Measurements from ENCODE around the gene NTSR2. TPM values are rescaled to one million over a fixed set of nuclear protein-coding genes. Genes with fewer than 3 reads are reported as not detected.

Gene NTSR2, protein sequence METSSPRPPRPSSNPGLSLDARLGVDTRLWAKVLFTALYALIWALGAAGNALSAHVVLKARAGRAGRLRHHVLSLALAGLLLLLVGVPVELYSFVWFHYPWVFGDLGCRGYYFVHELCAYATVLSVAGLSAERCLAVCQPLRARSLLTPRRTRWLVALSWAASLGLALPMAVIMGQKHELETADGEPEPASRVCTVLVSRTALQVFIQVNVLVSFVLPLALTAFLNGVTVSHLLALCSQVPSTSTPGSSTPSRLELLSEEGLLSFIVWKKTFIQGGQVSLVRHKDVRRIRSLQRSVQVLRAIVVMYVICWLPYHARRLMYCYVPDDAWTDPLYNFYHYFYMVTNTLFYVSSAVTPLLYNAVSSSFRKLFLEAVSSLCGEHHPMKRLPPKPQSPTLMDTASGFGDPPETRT
- total RNA-seq (not detected), polyA plus RNA-seq (not detected), total RNA-seq (not detected)

DNA sequence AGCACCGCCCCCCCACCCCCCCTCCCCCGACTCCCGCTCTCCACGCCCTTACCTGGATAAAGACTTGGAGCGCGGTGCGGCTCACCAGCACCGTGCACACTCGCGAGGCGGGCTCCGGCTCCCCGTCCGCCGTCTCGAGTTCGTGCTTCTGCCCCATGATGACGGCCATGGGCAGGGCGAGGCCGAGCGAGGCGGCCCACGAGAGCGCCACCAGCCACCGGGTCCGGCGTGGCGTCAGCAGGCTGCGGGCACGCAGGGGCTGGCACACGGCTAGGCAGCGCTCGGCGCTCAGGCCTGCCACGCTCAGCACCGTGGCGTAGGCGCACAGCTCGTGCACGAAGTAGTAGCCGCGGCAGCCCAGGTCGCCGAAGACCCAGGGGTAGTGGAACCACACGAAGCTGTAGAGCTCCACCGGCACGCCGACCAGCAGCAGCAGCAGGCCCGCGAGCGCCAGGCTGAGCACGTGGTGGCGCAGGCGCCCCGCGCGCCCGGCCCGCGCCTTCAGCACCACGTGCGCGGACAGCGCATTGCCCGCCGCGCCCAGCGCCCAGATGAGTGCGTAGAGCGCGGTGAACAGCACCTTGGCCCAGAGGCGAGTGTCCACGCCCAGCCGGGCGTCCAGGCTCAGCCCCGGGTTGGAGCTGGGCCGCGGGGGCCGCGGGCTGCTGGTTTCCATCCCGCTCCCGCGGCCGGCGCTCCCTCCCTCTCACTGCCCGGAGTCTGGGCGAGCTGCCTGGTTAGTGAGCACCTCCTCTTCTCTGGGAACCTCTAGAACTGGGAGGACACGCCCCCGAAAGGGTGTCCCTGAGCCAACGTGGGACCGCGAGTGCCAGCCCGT is at the start of gene NTSR2:
Gene NTSR2, minus strand, starts transcription at position 742 of the 838 bp plus-strand sequence. Its CDS starts 66 bp downstream, at position 676.
- ChIA-PET CTCF (no interaction called here), POLR2A (no interaction called here)
- Histone ChIP-seq H3K36me3 (ENCODE audit: control insufficient read depth in 2 of 3, insufficient read depth in 3 of 3, low read length in 3 of 3) (no peaks in the 10 kb centered on the region), H3K27ac (ENCODE audit: low read depth, low read length) (no peak within 1 kb of the TSS), H3K4me1 (ENCODE audit: control insufficient read depth in 2 of 2, insufficient read depth in 2 of 2, low read length in 2 of 2) (no peaks in the 10 kb centered on the region), H3K9me3 (ENCODE audit: control insufficient read depth in 2 of 3, low read length in 3 of 3) (no peaks in the 10 kb centered on the region), H3K4me3 (ENCODE audit: low read length) (no peak within 1 kb of the TSS), H3K27me3 (ENCODE audit: control insufficient read depth in 2 of 2, insufficient read depth in 2 of 2, low read length in 2 of 2) (no peaks in the 10 kb centered on the region)
- Mint-ChIP-seq H3K4me3 (no peak within 1 kb of the TSS), H3K27me3 (peaks cover 26 to 59% (median 44%) of the 10 kb centered on the region in 5 donors), H3K36me3 (peaks cover 0 to 4% (median 0%) of the 10 kb centered on the region in 5 donors), H3K27ac (no peak within 1 kb of the TSS), H3K9me3 (peaks cover 0 to 6% (median 1%) of the 10 kb centered on the region in 11 donors), H3K4me1 (peaks cover 0 to 10% (median 6%) of the 10 kb centered on the region in 7 donors)
- DNase-seq: peak in 5 of 9 donors; percentile 8 to 56 (median 23)
- intact Hi-C loops (cut with micrococcal nuclease): no loop called here
- ATAC-seq: peak; percentile 82

DNA sequence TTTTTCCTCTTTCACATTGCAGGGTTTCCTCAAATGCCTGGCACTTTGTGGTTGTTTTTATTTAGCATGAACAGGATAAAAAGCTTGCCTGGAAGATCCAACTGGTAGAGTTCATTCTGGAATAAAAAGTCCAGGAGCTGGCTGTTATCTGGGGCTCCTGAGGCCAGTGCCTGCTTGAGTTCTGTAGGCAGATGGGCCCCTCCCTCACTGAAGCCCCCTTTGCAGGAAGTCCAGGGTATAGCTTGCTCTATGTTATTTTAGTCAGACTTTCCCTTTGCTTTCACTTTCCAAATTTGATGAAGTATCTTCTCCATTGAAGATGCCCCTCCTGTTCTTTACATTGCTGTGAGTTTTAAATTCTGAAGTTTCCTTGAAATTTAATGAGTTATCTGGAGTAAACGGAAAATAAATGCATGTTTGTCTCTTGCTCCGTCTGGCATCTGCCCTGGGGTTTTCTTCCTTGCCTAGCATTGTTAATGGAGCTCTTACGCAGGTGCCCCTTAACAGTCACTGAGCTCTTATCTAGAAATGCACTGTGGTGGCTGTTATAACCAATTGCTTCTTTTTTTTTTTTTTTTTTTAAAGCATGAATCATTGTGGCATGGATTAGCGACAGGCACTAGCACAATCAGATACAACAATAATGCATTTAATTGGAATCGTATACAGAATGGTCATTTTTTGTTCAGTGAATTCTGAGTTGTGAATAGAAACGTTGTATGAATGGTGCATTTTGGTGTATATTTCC is 49.4 kb upstream of the NTSR2 start:
- no peaks in the 10 kb centered on the region for H3K36me3 Mint-ChIP-seq
- Histone ChIP-seq H3K4me1 (ENCODE audit: control insufficient read depth in 2 of 2, insufficient read depth in 2 of 2, low read length in 2 of 2) (no peaks in the 10 kb centered on the region), H3K36me3 (ENCODE audit: control insufficient read depth in 2 of 3, insufficient read depth in 3 of 3, low read length in 3 of 3) (no peaks in the 10 kb centered on the region), H3K27ac (ENCODE audit: low read depth, low read length) (no peak overlapping the region), H3K4me3 (ENCODE audit: low read length) (no peak overlapping the region), H3K9me3 (ENCODE audit: control insufficient read depth in 2 of 3, low read length in 3 of 3) (no peaks in the 10 kb centered on the region), H3K27me3 (ENCODE audit: control insufficient read depth in 2 of 2, insufficient read depth in 2 of 2, low read length in 2 of 2) (no peaks in the 10 kb centered on the region)
- no peaks in the 10 kb centered on the region for H3K9me3 Mint-ChIP-seq
- ChIA-PET POLR2A (no interaction called here), CTCF (interaction anchor here (0.7 kb wide), 1 partner anchor 60 kb away, joined by 3 read pairs; no protein-coding TSS in a partner anchor)
- no peak overlapping the region for H3K27ac Mint-ChIP-seq
- peak overlapping the region in 9 of 10 donors; percentile 12 to 83 (median 53) for H3K4me3 Mint-ChIP-seq
- H3K27me3 Mint-ChIP-seq: peaks cover 5 to 38% (median 10%) of the 10 kb centered on the region in 5 donors
- intact Hi-C loops (cut with micrococcal nuclease): no loop called here
- ATAC-seq (no peak), DNase-seq (no peak)
- peaks cover 0 to 9% (median 0%) of the 10 kb centered on the region in 7 donors for H3K4me1 Mint-ChIP-seq

DNA sequence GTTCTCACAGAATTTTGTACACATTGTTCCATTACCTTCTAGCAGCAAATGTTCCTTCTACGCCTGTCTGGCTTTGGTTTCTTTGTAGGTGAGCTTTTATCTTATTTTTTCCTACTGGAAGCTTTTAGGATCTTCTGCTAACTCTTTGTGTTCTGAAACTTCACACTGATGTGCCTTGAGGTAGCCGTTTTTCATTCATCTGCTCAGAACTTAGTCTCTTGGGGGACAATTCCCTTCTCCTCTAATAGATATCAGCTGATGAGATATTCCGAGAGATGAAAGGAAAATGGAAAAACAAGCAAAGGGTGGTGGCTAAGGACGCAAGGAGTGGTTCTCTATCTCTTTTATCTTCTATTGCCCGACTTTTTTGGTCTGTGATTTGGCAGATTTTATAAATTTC is 48.6 kb upstream of the NTSR2 start:
- Mint-ChIP-seq H3K36me3 (no peaks in the 10 kb centered on the region), H3K4me1 (peaks cover 0 to 9% (median 0%) of the 10 kb centered on the region in 7 donors), H3K27ac (no peak overlapping the region), H3K27me3 (peaks cover 5 to 33% (median 10%) of the 10 kb centered on the region in 5 donors), H3K4me3 (no peak overlapping the region), H3K9me3 (no peaks in the 10 kb centered on the region)
- H3K4me1 ChIP-seq (ENCODE audit: control insufficient read depth in 2 of 2, insufficient read depth in 2 of 2, low read length in 2 of 2): no peaks in the 10 kb centered on the region
- ATAC-seq (no peak), DNase-seq (no peak)
- H3K9me3 ChIP-seq (ENCODE audit: control insufficient read depth in 2 of 3, low read length in 3 of 3): no peaks in the 10 kb centered on the region
- H3K36me3 ChIP-seq (ENCODE audit: control insufficient read depth in 2 of 3, insufficient read depth in 3 of 3, low read length in 3 of 3): no peaks in the 10 kb centered on the region
- H3K4me3 ChIP-seq (ENCODE audit: low read length): no peak overlapping the region
- H3K27me3 ChIP-seq (ENCODE audit: control insufficient read depth in 2 of 2, insufficient read depth in 2 of 2, low read length in 2 of 2): no peaks in the 10 kb centered on the region
- no peak overlapping the region for H3K27ac ChIP-seq (ENCODE audit: low read depth, low read length)
- ChIA-PET POLR2A (no interaction called here), CTCF (no interaction called here)
- intact Hi-C loops (cut with micrococcal nuclease): no loop called here

DNA sequence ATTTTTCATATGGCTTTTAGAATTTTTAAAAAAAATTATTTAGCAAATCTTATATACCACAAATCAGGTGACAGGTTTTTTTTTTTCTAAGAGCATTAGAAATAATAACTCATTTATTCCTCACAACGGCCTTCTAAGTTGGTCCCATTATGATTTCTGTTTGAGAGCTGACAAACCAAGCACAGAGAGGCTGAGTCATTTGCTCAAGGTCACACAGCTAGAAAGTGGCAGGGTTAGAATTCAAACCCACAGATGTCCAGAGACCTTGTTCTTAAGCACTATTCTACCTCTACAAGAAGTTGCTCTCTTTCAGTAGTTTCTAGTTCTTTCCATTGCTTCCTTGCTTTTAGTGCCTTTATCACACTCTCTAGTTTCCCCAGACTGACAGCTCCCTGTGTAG is 47.6 kb upstream of the NTSR2 start:
- H3K4me1 ChIP-seq (ENCODE audit: control insufficient read depth in 2 of 2, insufficient read depth in 2 of 2, low read length in 2 of 2): no peaks in the 10 kb centered on the region
- Mint-ChIP-seq H3K27ac (peak overlapping the region in 2 of 9 donors; percentile 9 to 16), H3K36me3 (no peaks in the 10 kb centered on the region), H3K4me3 (no peak overlapping the region), H3K27me3 (peaks cover 5 to 29% (median 10%) of the 10 kb centered on the region in 5 donors), H3K4me1 (peaks cover 0 to 9% (median 0%) of the 10 kb centered on the region in 7 donors), H3K9me3 (no peaks in the 10 kb centered on the region)
- CTCF ChIA-PET: no interaction called here
- no peaks in the 10 kb centered on the region for H3K27me3 ChIP-seq (ENCODE audit: control insufficient read depth in 2 of 2, insufficient read depth in 2 of 2, low read length in 2 of 2)
- H3K27ac ChIP-seq (ENCODE audit: low read depth, low read length): no peak overlapping the region
- POLR2A ChIA-PET: no interaction called here
- H3K4me3 ChIP-seq (ENCODE audit: low read length): no peak overlapping the region
- ATAC-seq: no peak
- no peaks in the 10 kb centered on the region for H3K36me3 ChIP-seq (ENCODE audit: control insufficient read depth in 2 of 3, insufficient read depth in 3 of 3, low read length in 3 of 3)
- DNase-seq: no peak
- H3K9me3 ChIP-seq (ENCODE audit: control insufficient read depth in 2 of 3, low read length in 3 of 3): no peaks in the 10 kb centered on the region
- intact Hi-C loops (cut with micrococcal nuclease): no loop called here

DNA sequence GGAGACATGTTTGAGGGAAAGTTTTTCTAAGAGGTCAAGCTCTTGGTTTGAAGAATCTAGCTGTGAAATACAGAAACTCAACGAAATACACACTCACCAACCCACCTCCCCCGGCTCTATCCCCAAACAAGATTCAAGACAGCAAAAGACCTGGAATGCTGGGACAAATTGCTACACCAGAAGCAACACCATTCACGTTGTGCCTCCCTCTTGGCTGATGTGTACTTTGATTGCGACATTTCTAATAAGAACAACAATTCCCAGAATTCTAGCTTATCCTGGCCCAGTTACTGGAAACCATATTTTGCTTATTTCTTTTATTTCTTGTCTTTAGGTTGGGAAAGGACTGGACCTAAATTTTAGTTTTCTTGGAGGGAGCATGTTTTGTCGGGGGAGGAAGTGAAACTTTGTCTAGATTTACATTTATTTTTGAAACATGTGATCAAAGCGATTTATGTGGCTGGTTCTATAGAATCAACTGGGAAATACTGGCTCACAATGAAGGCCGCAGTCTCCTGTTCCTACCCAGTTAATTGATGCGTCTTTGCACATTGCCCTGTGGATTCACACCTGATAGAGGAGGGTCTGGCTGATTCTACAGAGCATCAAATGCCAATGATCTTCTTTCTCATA is 46.8 kb upstream of the NTSR2 start:
- Histone ChIP-seq H3K4me1 (ENCODE audit: control insufficient read depth in 2 of 2, insufficient read depth in 2 of 2, low read length in 2 of 2) (no peaks in the 10 kb centered on the region), H3K36me3 (ENCODE audit: control insufficient read depth in 2 of 3, insufficient read depth in 3 of 3, low read length in 3 of 3) (no peaks in the 10 kb centered on the region), H3K9me3 (ENCODE audit: control insufficient read depth in 2 of 3, low read length in 3 of 3) (no peaks in the 10 kb centered on the region), H3K27ac (ENCODE audit: low read depth, low read length) (no peak overlapping the region), H3K27me3 (ENCODE audit: control insufficient read depth in 2 of 2, insufficient read depth in 2 of 2, low read length in 2 of 2) (no peaks in the 10 kb centered on the region), H3K4me3 (ENCODE audit: low read length) (no peak overlapping the region)
- peaks cover 0 to 9% (median 0%) of the 10 kb centered on the region in 7 donors for H3K4me1 Mint-ChIP-seq
- POLR2A ChIA-PET: no interaction called here
- ATAC-seq (no peak), DNase-seq (no peak)
- no peak overlapping the region for H3K27ac Mint-ChIP-seq
- no peaks in the 10 kb centered on the region for H3K9me3 Mint-ChIP-seq
- H3K27me3 Mint-ChIP-seq: peaks cover 5 to 29% (median 10%) of the 10 kb centered on the region in 5 donors
- intact Hi-C loops (cut with micrococcal nuclease): no loop called here
- H3K36me3 Mint-ChIP-seq: no peaks in the 10 kb centered on the region
- CTCF ChIA-PET: no interaction called here
- H3K4me3 Mint-ChIP-seq: no peak overlapping the region

DNA sequence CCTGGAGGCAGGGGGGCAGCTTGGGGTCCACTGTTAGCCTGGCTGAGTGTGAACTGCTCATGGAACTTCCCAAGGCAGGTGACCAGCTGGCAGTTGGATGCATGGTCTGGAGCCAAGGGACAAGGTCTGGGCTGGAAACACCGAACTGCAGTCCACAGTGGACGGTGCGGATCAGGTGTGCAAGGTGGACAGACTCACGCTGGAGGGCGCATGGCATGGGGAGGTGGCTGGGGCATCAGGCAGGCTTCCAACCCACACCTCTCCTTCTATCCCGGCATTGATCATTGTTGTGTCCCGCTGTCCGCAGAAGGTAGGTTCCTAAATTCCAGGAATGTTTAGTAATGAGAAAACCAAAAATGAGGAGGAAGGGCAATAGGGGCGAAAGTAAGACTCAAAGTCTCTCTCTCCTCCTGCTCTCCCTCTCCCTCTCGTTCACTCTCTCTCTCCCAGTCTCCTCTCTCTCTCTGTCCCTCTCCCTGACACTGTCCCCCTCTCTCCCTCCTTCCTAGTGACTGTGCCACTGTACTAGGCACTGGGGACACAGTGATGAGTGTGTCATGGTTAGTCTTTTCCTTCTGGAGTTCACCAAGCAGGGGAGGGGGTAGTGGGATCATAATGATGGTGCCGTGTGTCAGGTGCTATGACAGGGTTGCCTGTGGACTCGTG is 46.1 kb upstream of the NTSR2 start:
- intact Hi-C loops (cut with micrococcal nuclease): no loop called here
- ChIA-PET CTCF (no interaction called here), POLR2A (no interaction called here)
- H3K9me3 ChIP-seq (ENCODE audit: control insufficient read depth in 2 of 3, low read length in 3 of 3): no peaks in the 10 kb centered on the region
- peaks cover 0 to 9% (median 0%) of the 10 kb centered on the region in 7 donors for H3K4me1 Mint-ChIP-seq
- no peaks in the 10 kb centered on the region for H3K36me3 ChIP-seq (ENCODE audit: control insufficient read depth in 2 of 3, insufficient read depth in 3 of 3, low read length in 3 of 3)
- DNase-seq: no peak
- ATAC-seq: no peak
- H3K4me1 ChIP-seq (ENCODE audit: control insufficient read depth in 2 of 2, insufficient read depth in 2 of 2, low read length in 2 of 2): no peaks in the 10 kb centered on the region
- H3K27ac ChIP-seq (ENCODE audit: low read depth, low read length): no peak overlapping the region
- H3K4me3 Mint-ChIP-seq: no peak overlapping the region
- H3K4me3 ChIP-seq (ENCODE audit: low read length): no peak overlapping the region
- no peak overlapping the region for H3K27ac Mint-ChIP-seq
- H3K27me3 Mint-ChIP-seq: peaks cover 5 to 30% (median 10%) of the 10 kb centered on the region in 5 donors
- H3K9me3 Mint-ChIP-seq: no peaks in the 10 kb centered on the region
- H3K36me3 Mint-ChIP-seq: no peaks in the 10 kb centered on the region
- H3K27me3 ChIP-seq (ENCODE audit: control insufficient read depth in 2 of 2, insufficient read depth in 2 of 2, low read length in 2 of 2): no peaks in the 10 kb centered on the region

All from naive thymus-derived CD4-positive, alpha-beta T cell (primary cell).